Endodermal cell (in vitro differentiated cells): Measurements from ENCODE around the gene SDSL. TPM values are rescaled to one million over a fixed set of nuclear protein-coding genes. Genes with fewer than 3 reads are reported as not detected.

Experiments
- DNase-seq: peaks from one replicate; pipeline ENCODE4 v3.0.0-alpha.2; 2017
- H3K27ac ChIP-seq: 2 replicates; pipeline ENCODE4 v1.5.1; 2013; ENCODE audit warnings: mild to moderate bottlenecking, low read depth, low read length, moderate library complexity
- H3K27me3 ChIP-seq: 2 replicates; pipeline ENCODE4 v1.6.1; 2013; ENCODE audit warnings: mild to moderate bottlenecking, low read length, moderate library complexity; ENCODE audit not compliant: insufficient read depth, control insufficient read depth, poor library complexity, severe bottlenecking
- H3K36me3 ChIP-seq: 2 replicates; pipeline ENCODE4 v1.7.0; 2013; ENCODE audit warnings: mild to moderate bottlenecking, low read length, moderate library complexity; ENCODE audit not compliant: control insufficient read depth, insufficient read depth
- H3K4me1 ChIP-seq: one replicate; pipeline ENCODE4 v1.7.0; 2013; ENCODE audit warnings: low read length; ENCODE audit not compliant: control insufficient read depth, insufficient read depth
- H3K4me3 ChIP-seq: 2 replicates; pipeline ENCODE4 v1.5.1; 2013; ENCODE audit warnings: mild to moderate bottlenecking, low read length, moderate library complexity
- H3K9ac ChIP-seq: 2 replicates; pipeline ENCODE4 v1.6.1; 2013; ENCODE audit warnings: mild to moderate bottlenecking, low read length, moderate library complexity; ENCODE audit not compliant: poor library complexity, severe bottlenecking; ENCODE audit errors: extremely low read depth
- H3K9me3 ChIP-seq: 2 replicates; pipeline ENCODE4 v1.6.1; 2013; ENCODE audit warnings: mild to moderate bottlenecking, low read length, moderate library complexity; ENCODE audit not compliant: control insufficient read depth
- H3K27ac Mint-ChIP-seq: 2 replicates; pipeline ENCODE4 v1.8.0; 2020; ENCODE audit warnings: mixed read lengths
- H3K27me3 Mint-ChIP-seq: 2 replicates; pipeline ENCODE4 v1.8.0; 2021; ENCODE audit warnings: mild to moderate bottlenecking, mixed read lengths; ENCODE audit not compliant: insufficient read depth
- H3K36me3 Mint-ChIP-seq: 2 replicates; pipeline ENCODE4 v1.8.0; 2020; ENCODE audit warnings: low read depth, mixed read lengths
- H3K4me1 Mint-ChIP-seq: 2 replicates; pipeline ENCODE4 v1.8.0; 2020; ENCODE audit warnings: mixed read lengths
- H3K4me3 Mint-ChIP-seq: 2 replicates; pipeline ENCODE4 v1.8.0; 2020; ENCODE audit warnings: mild to moderate bottlenecking, moderate library complexity, mixed read lengths
- H3K9me3 Mint-ChIP-seq: 2 replicates; pipeline ENCODE4 v1.8.0; 2020; ENCODE audit warnings: mild to moderate bottlenecking, mixed read lengths
- WGBS, 2 experiments: methylation state at CpG; one replicate each; pipeline versions ENCODE4 v1.1.5 to v1.1.7; 2013; ENCODE audit warnings: missing lambda C conversion rate in 2 of 2, mixed read lengths in 1 of 2; ENCODE audit not compliant: insufficient coverage in 1 of 2, insufficient read length in 1 of 2; 5-methylcytosine and 5-hydroxymethylcytosine counted together
- long read RNA-seq, 4 experiments: library from polyadenylated mRNA in 2 of 4; library from RNA in 1 of 4; library from capped mRNA in 1 of 4; stranded (forward) in 3 of 4; unstranded in 1 of 4; transcript quantifications; one replicate each; pipeline ENCODE4 v2.0.0, GENCODE V29; 2020 to 2021; ENCODE audit warnings: inconsistent platforms in 1 of 4
- polyA plus RNA-seq, 2 experiments: library from polyadenylated mRNA; stranded (reverse); fragments of 50-300 nt; gene quantifications; one replicate each; pipeline ENCODE4 v1.2.3, GENCODE V29; 2013
- total RNA-seq, 2 donors: library from RNA; stranded (reverse); fragmentation: NEBNext Ultra II Directional in 1 of 2; extraction: Animal tissue kit (Norgen Biotek cat#: 25700) in 1 of 2; gene quantifications; 2 replicates in 1 of 2; 3 replicates in 1 of 2; pipeline ENCODE4 v1.2.1, GENCODE V29; 2021
- TF ChIP-seq, protein P1 (sequence below): fragments of 200-600 bp; sonication (generic); conservative IDR thresholded peaks from 2 replicates; pipeline ENCODE4 v1.5.0; 2021; ENCODE audit warnings: antibody characterized with exemption, mild to moderate bottlenecking

The SDSL gene, protein sequence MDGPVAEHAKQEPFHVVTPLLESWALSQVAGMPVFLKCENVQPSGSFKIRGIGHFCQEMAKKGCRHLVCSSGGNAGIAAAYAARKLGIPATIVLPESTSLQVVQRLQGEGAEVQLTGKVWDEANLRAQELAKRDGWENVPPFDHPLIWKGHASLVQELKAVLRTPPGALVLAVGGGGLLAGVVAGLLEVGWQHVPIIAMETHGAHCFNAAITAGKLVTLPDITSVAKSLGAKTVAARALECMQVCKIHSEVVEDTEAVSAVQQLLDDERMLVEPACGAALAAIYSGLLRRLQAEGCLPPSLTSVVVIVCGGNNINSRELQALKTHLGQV
- total RNA-seq, result 1 to 10 TPM; 2.4 to 5.7 TPM
- polyA plus RNA-seq (2013, experiment 1 of 2), result 3.9 TPM
- polyA plus RNA-seq (2013, experiment 2 of 2), result 6.6 TPM
- long read RNA-seq, experiment 1, partial matches to known transcripts, result 1 of 3 reads
- long read RNA-seq, experiment 1, other reads (novel, unspliced or antisense), result 0 of 3 reads
- long read RNA-seq, experiment 2, partial matches to known transcripts, result 0 of 3 reads
- long read RNA-seq, experiment 2, other reads (novel, unspliced or antisense), result 1 of 3 reads
- long read RNA-seq, experiment 3, transcript SDSL-202 (8 exons, 1,449 nt), result major isoform, 8 of 9 reads
- long read RNA-seq, experiment 3, partial matches to known transcripts, result 0 of 9 reads
- long read RNA-seq, experiment 3, other reads (novel, unspliced or antisense), result 1 of 9 reads
- long read RNA-seq, experiment 4, transcript SDSL-202 (8 exons, 1,449 nt), result major isoform, 23 of 33 reads
- long read RNA-seq, experiment 4, partial matches to known transcripts, result 3 of 33 reads
- long read RNA-seq, experiment 4, other reads (novel, unspliced or antisense), result 7 of 33 reads

DNA sequence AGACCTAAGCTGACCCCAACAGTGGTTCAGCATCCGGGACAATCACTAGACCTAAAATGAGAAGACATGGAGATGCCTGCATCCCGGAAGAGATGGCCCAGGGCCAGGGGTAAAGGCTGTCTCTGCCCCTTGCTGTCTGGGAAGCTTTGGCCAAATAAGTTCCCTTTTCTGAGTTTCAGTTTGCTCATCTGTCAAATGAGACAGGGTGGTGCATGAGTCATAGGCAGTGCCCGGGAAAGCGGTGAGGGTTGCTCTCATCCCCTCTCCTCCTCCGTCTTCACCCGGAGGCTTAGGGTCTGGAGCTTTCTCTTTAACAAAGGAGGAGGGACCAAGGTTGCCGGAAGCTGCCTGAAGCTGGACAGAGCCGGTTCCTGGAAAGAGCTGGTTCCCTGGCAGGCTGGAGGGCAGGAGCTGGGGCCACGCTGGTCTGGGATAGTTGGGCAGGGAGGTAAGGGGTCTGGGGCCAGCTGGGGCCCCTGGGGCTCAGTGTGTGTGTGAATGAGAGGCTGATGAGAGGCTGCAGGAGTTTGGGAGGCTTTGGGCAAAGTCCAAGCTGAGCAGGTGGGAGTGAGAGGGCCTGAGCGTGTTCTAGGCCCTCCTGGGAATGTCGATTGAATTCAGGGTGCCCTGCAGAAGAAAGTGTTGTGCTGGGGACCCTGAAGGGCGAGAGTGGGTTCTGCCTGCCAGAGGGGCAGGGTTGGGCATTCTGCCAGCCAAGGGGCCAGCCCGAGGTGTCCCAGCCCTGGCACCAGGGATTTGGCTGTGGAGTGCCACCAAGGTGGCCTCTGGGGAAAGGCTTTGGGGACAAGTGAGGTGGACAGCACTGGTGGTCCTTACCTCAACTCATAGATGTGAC lies at the start of gene SDSL:
Gene SDSL (plus strand): TSS at position 351 of the 856 bp plus-strand sequence. CDS start 5,603 bp downstream, outside the sequence.
- H3K4me3 Mint-ChIP-seq, result peak within 1 kb of the TSS; percentile 58
- H3K9me3 Mint-ChIP-seq, result no peaks in the 10 kb centered on the region
- no peaks in the 10 kb centered on the region for H3K36me3 Mint-ChIP-seq
- H3K4me3 ChIP-seq, result peak within 1 kb of the TSS; percentile 61
- H3K27me3 ChIP-seq, result no peaks in the 10 kb centered on the region
- H3K27ac ChIP-seq, result peak within 1 kb of the TSS; percentile 56
- DNase-seq, result peak; percentile 85
- peak within 1 kb of the TSS; percentile 16 for H3K9ac ChIP-seq
- H3K4me1 Mint-ChIP-seq, result peaks cover 19% of the 10 kb centered on the region
- peaks cover 11% of the 10 kb centered on the region for H3K4me1 ChIP-seq
- no peaks in the 10 kb centered on the region for H3K36me3 ChIP-seq
- peaks cover 1% of the 10 kb centered on the region for H3K27me3 Mint-ChIP-seq
- TF ChIP-seq, protein P1, sequence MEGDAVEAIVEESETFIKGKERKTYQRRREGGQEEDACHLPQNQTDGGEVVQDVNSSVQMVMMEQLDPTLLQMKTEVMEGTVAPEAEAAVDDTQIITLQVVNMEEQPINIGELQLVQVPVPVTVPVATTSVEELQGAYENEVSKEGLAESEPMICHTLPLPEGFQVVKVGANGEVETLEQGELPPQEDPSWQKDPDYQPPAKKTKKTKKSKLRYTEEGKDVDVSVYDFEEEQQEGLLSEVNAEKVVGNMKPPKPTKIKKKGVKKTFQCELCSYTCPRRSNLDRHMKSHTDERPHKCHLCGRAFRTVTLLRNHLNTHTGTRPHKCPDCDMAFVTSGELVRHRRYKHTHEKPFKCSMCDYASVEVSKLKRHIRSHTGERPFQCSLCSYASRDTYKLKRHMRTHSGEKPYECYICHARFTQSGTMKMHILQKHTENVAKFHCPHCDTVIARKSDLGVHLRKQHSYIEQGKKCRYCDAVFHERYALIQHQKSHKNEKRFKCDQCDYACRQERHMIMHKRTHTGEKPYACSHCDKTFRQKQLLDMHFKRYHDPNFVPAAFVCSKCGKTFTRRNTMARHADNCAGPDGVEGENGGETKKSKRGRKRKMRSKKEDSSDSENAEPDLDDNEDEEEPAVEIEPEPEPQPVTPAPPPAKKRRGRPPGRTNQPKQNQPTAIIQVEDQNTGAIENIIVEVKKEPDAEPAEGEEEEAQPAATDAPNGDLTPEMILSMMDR, result no peak
- H3K27ac Mint-ChIP-seq, result peak within 1 kb of the TSS; percentile 87
- H3K9me3 ChIP-seq, result no peaks in the 10 kb centered on the region
- WGBS, 2 experiments, result 53 to 60% methylated on average over 6 to 13 of the region's 13 CpGs

DNA sequence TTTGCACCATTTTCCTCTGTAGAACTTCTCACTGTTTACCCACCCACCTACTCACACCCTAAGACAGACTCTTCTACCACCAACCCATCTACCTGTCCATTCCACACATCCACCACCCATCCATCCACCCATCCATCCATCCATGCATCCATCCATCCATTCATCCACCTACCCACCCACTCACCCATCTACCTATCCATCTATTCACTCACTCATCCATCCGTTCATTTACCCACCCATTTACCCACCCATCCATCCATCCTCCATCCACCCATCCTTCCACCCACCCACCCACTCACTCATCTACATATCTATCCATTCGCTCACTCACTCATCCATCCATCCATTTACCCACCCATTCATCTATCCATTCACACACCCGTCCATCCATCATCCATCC lies 48.7 kb upstream of the SDSL start:
- H3K9ac ChIP-seq, result no peak overlapping the region
- Mint-ChIP-seq H3K4me1 (no peaks in the 10 kb centered on the region), H3K27ac (no peak overlapping the region), H3K36me3 (peaks cover 31% of the 10 kb centered on the region), H3K4me3 (no peak overlapping the region), H3K27me3 (no peaks in the 10 kb centered on the region), H3K9me3 (no peaks in the 10 kb centered on the region)
- H3K4me3 ChIP-seq, result no peak overlapping the region
- H3K27me3 ChIP-seq, result no peaks in the 10 kb centered on the region
- no peaks in the 10 kb centered on the region for H3K9me3 ChIP-seq
- 68 to 87% methylated on average over 3 of the region's 3 CpGs for WGBS, 2 experiments
- TF ChIP-seq, protein P1, result no peak
- peaks cover 17% of the 10 kb centered on the region for H3K36me3 ChIP-seq
- no peaks in the 10 kb centered on the region for H3K4me1 ChIP-seq
- no peak for DNase-seq
- no peak overlapping the region for H3K27ac ChIP-seq

DNA sequence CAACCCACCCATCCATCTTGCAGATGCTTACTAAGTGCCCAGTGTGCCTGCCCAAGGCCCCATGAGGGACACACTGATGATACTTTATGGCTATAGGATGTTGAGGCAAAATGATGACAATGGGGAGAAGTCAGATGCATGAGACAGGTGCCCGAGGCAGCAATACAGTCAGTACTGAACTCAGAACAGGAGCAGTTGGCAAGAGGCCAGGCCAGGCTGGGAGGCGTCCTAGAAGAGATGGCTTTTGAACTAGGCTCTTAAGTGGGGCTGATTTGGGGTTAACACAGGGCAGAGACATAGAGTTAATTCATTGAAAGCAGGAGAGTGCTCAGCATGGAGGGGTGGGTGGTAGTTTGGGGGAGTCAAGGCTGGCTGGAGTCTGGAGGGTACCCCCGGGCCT lies 48.2 kb upstream of the SDSL start:
- Histone ChIP-seq H3K27me3 (no peaks in the 10 kb centered on the region), H3K9ac (no peak overlapping the region), H3K27ac (no peak overlapping the region), H3K4me3 (no peak overlapping the region), H3K9me3 (no peaks in the 10 kb centered on the region), H3K4me1 (no peaks in the 10 kb centered on the region), H3K36me3 (peaks cover 17% of the 10 kb centered on the region)
- TF ChIP-seq, protein P1, result no peak
- Mint-ChIP-seq H3K4me1 (no peaks in the 10 kb centered on the region), H3K4me3 (no peak overlapping the region), H3K27ac (no peak overlapping the region), H3K36me3 (peaks cover 31% of the 10 kb centered on the region), H3K9me3 (no peaks in the 10 kb centered on the region), H3K27me3 (no peaks in the 10 kb centered on the region)
- DNase-seq, result no peak
- 81 to 95% methylated on average over 3 of the region's 3 CpGs for WGBS, 2 experiments
